Inferior parietal cortex (tissue), 1 donor: ENCODE data around the gene KCNC4.
A peak's percentile ranks its signal among the peaks of the same experiment; 100 is the strongest.

Source experiments
- DNase-seq: peaks from one replicate; pipeline ENCODE4 v3.0.0-alpha.2; 2016; ENCODE audit errors: extremely low spot score

Gene KCNC4

GRCh38 chr1:110250749-110251148, 40.6 kb downstream of the KCNC4 start:
- no peak for DNase-seq

DNA sequence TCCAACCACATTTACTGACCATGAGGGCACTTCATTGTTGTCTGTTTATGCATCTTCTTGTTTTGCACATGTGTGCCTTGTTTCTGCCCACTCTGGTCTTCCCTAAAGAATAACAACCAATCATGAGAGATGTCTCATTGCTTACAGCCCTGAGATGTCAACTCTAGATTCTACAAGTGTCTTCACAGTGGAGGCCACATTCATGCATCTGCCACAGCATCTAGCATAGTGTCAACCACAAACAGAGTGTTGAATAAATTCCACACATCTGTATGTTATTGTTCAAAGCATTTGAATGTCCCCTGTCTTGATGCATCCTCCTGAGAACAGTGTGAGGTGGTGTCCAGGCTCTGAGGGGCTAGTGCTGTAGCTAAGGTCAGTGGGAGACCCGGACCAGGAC, 43.1 kb downstream of the KCNC4 start:
- no peak for DNase-seq

- DNase-seq: no peak
Observed at GRCh38 chr1:110254604-110255391, 44.7 kb downstream of the KCNC4 start.

DNA sequence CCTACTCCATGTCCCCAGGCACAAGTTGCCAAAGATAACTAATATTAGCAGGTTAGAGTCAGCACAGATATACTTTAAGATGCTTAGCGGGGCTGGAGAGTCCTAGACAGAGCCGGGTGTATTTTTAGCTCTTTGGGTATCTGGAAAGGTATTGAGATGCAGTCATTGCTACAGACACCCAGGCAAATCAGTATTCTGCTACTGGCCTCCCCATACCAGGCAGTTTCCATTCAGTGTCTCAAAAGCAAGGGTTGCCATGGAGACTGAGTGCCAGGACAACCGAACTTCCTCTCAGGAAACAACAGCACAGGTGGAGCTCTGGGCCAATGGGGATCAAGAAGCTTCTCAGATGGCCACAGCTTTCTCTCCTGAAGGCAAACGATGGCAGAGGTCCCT, 45.3 kb downstream of the KCNC4 start:
- DNase-seq: peak; percentile 61

- no peak for DNase-seq
Observed at GRCh38 chr1:110258734-110259133, 48.6 kb downstream of the KCNC4 start.

- no peak for DNase-seq
Observed at GRCh38 chr1:110259770-110260169, 49.7 kb downstream of the KCNC4 start.
